C4-2B (cell line): Measurements from ENCODE around the gene CCDC97.

Experiments
- H3K27ac ChIP-seq: fragments of 450-650 bp; 2 replicates; pipeline ENCODE4 v1.5.1; 2017
- CTCF ChIP-seq: fragments of 450-650 bp; conservative IDR thresholded peaks from 2 replicates; pipeline ENCODE4 v1.5.1; 2017; ENCODE audit warnings: mild to moderate bottlenecking
- ZFX ChIP-seq: fragments of 450-650 bp; IDR thresholded peaks from 2 replicates; pipeline ENCODE4 v1.6.1; 2017

CCDC97 gene

DNA sequence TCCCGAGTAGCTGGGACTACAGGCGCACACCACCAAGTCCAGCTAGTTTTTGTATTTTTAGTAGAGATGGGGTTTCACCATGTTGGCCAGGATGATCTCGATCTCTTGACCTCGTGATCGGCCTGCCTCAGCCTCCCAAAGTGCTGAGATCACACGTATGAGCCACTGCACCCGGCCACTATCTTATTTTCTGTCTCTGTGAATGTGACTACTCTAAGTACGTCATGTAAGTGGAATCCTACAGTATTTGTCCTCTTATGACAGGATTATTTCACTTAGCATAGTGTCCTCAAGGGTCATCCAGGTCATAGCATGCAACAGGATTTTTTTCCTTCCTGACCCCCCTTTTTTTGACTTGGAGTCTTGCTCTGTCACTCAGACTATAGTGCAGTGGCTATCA is 61.6 kb downstream of the CCDC97 start:
- TF ChIP-seq CTCF (no peak), ZFX (no peak)
- H3K27ac ChIP-seq: no peak overlapping the region

DNA sequence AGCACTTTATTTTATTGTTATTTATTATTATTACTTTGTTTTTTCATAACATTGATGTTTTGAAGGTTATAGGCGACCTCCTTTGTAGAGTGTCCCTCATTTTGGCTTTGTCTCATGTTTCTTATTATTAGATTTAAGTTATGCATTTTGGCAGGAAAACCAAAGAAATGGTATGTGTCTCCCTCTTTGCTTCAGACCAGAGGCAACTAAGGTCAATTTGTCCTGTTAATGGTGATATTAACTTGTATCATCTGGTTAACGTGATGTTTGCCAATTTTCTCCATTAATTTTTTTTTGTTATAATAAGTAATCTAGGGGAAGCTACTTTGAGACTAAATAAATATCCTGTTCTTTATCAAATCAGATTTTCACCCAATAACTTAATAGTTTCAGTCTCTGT is 62.5 kb downstream of the CCDC97 start:
- no peak overlapping the region for H3K27ac ChIP-seq
- no peak for TF ChIP-seq CTCF
- TF ChIP-seq ZFX: no peak

DNA sequence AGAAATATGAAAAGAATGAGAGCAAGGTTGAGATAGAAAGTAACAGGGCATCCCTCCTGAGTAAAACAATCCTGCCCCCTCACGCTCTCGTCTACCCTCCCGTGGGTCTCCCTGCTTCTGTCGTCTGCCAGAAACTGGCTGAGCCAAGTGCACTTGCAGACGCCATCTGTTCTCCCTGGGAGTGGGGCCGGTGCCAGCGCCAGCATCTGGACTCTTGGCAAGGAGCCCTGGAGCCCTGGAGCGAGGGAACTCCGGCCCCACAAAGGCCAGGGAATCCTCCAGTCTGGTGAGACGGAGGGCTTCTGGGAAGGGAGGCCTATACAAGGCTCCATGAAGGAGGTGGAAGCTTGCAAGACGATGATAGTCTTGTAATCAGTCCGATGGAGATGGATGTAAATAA is 64.0 kb downstream of the CCDC97 start:
- no peak overlapping the region for H3K27ac ChIP-seq
- TF ChIP-seq ZFX (no peak), CTCF (no peak)
